Measurements from ENCODE around the gene COL4A6.

The COL4A6 gene

DNA sequence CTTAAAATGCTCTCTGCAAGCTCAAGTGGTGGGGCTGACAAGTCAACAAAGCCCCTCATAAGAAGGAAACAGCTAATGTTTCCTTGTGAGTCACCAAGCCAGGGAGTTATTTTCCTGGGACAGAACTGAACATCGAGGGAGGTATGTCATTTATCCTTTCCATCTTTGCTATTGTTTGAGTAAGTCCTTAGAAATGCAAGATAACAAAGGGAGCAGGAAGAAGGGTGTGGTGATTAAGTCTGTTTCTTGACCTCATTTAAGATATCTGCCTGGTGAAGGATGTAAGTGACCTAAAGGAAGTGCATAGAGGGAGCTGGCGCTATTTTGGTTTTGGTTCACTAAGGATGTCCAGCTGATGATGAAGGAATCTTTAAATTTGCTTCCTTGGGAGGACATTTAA, 306.8 kb downstream of the COL4A6 start:
- H3K27ac ChIP-seq: no peak overlapping the region
- no peak for TF ChIP-seq ZFX (IDR thresholded peaks at IDR 0.05)
- TF ChIP-seq, protein P1, sequence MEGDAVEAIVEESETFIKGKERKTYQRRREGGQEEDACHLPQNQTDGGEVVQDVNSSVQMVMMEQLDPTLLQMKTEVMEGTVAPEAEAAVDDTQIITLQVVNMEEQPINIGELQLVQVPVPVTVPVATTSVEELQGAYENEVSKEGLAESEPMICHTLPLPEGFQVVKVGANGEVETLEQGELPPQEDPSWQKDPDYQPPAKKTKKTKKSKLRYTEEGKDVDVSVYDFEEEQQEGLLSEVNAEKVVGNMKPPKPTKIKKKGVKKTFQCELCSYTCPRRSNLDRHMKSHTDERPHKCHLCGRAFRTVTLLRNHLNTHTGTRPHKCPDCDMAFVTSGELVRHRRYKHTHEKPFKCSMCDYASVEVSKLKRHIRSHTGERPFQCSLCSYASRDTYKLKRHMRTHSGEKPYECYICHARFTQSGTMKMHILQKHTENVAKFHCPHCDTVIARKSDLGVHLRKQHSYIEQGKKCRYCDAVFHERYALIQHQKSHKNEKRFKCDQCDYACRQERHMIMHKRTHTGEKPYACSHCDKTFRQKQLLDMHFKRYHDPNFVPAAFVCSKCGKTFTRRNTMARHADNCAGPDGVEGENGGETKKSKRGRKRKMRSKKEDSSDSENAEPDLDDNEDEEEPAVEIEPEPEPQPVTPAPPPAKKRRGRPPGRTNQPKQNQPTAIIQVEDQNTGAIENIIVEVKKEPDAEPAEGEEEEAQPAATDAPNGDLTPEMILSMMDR (conservative IDR thresholded peaks at IDR 0.05): no peak

DNA sequence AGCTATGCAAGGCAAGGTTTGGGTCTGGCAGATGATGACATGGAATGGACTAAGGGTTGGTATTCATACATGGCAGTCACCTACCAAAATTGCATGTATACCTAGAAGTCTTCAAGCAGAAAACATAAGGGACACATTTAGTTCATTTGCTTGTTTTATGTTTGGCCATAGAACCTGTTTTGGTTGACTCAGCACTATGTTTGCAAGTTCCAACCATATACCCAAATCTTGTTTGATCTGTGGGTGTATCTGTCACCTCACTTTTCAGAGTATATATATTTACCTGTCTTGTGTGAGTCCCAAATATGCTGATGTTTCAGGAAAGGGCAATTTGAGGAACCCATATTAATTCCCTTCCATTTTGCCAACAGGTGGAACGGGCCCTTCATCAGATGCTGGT, 307.3 kb downstream of the COL4A6 start:
- H3K27ac ChIP-seq: no peak overlapping the region
- TF ChIP-seq, protein P1 (conservative IDR thresholded peaks at IDR 0.05): no peak
- no peak for TF ChIP-seq ZFX (IDR thresholded peaks at IDR 0.05)

DNA sequence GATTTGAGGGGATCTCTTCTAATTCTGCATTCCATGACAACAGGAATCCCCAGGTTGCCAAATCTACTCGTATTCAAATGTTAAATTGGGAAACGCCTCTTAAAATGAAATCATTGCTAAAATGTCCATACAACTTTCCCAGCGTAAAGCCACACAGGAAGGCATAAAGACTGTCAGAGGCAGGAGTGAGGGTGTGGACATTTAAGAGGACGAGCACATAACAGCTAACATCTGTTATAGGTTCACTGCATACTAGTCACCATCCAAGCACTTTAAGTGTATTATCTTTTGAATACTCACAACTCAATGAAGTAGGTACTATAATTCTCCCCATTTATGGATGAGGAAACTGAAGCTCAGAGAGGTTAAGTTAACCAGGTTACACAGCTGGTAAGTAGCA, 311.1 kb downstream of the COL4A6 start:
- no peak for TF ChIP-seq ZFX (IDR thresholded peaks at IDR 0.05)
- TF ChIP-seq, protein P1 (conservative IDR thresholded peaks at IDR 0.05): no peak
- no peak overlapping the region for H3K27ac ChIP-seq

DNA sequence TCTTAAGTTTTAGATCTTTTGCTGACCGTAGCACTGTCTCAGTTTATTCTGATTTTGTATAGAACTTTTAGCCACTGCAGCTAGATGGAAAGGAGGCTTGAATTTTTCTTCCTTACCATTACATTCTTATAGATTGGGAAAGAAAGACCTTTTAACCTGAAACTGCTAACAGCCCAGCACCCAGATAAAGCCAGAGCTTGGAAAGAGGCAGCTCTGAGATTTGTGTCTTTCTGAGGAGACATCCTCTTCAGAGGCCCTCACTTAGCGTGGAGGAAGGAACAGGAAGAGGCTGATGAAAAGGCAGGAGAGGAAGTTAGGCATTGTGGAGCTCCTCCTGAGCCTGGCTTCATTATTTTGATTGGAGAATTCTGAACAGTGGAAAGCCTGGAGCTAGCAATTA, 311.6 kb downstream of the COL4A6 start:
- H3K27ac ChIP-seq: no peak overlapping the region
- no peak for TF ChIP-seq ZFX (IDR thresholded peaks at IDR 0.05)
- TF ChIP-seq, protein P1 (conservative IDR thresholded peaks at IDR 0.05): no peak

DNA sequence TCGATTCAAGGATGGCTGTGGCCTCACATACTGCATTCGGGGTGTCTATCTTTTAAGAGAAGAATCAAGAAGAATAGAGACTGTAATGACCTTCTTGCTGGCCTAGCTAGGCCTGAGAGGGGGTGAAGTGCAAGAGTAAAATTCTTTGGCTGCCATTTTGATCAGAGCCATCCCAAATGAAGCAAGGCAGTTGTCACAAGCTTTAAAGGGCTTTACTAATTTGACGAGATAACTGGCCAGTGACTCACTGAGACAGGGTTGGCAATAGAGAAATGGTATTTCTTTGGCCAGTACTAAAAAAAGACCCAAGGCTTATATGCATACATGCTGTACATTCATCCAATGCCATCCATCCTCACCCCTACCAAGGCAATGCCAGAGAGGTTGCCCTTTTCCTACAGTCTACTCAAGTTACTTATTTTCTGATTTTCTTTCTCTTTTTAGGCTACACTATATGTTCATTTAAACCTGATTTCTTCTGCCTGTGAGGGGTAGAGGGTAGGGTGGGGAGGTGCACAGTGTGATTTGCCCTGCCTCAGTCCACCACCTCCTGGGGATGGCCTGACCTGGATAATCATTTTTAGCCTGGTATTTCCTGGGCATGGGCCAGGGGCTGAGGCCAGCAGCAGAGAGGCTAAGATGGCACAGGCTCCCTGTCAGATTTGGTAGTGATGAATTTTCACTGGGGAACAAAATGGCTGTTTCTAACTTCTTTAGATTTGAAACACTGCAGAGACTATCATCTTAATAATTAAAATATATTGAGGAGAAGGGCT, 314.4 kb downstream of the COL4A6 start:
- TF ChIP-seq, protein P1 (conservative IDR thresholded peaks at IDR 0.05): no peak
- TF ChIP-seq ZFX (IDR thresholded peaks at IDR 0.05): no peak
- no peak overlapping the region for H3K27ac ChIP-seq

DNA sequence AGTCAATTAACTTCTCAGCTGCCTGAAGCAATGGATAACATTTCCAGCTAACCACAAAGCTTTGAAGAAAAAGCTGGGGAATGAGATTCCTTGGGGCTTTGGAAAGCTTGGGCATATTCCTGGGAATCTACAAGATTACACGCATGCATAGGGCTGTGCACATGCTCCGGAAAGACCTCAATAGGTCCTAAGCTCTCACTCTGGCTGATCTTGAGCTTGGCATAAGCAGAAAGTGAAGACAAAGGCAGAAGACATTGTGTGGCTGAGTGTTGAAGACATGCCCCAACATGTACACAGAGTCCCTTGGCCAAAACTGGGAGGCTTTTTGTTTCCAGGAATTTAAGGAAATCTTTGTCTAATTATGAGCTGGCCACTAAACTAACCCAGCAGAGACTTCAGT, 315.5 kb downstream of the COL4A6 start:
- no peak overlapping the region for H3K27ac ChIP-seq

DNA sequence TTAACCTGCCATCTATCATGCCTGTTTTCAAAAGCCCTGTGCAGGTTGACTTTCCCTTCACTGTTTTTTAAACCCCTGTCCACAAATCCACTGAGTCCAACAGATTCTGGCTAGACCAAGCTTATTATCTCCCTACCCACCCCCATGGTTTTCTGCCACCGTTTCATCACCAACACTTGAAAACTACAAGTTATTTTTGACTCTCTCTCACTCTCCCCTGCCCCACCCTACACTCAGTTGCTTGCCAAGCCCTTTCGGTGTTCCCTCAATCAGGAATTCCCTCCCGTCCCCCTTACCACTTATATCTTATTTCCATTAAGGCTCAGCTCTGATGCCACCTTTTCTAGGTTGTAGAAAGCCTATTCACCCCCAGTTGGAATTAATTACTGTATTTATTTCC, 316.9 kb downstream of the COL4A6 start:
- H3K27ac ChIP-seq: no peak overlapping the region
- TF ChIP-seq, protein P1 (conservative IDR thresholded peaks at IDR 0.05): no peak
- TF ChIP-seq ZFX (IDR thresholded peaks at IDR 0.05): no peak

More for the DNA sequence above, 315.5 kb downstream of the COL4A6 start:
- TF ChIP-seq, protein P1 (conservative IDR thresholded peaks at IDR 0.05): no peak
- no peak for TF ChIP-seq ZFX (IDR thresholded peaks at IDR 0.05)

Measured in C4-2B (cell line).